Mucosa of stomach (tissue), 1 donor: ENCODE data around the gene CNTN2.
A peak's percentile ranks its signal among the peaks of the same experiment; 100 is the strongest.

ENCODE experiments used
- H3K27me3 ChIP-seq: one replicate; pipeline ENCODE4 v1.7.0; 2013; ENCODE audit warnings: mild to moderate bottlenecking, low read length; ENCODE audit not compliant: control insufficient read depth, insufficient read depth
- H3K36me3 ChIP-seq: one replicate; pipeline ENCODE4 v1.7.0; 2013; ENCODE audit warnings: low read length; ENCODE audit not compliant: control insufficient read depth, insufficient read depth
- H3K4me1 ChIP-seq: one replicate; pipeline ENCODE4 v1.7.0; 2013; ENCODE audit warnings: mild to moderate bottlenecking, low read length; ENCODE audit not compliant: control insufficient read depth, insufficient read depth
- H3K4me3 ChIP-seq: one replicate; pipeline ENCODE4 v1.7.0; 2013; ENCODE audit warnings: low read length
- H3K9ac ChIP-seq: one replicate; pipeline ENCODE4 v1.7.0; 2013; ENCODE audit warnings: mild to moderate bottlenecking, low read length, moderate library complexity
- H3K9me3 ChIP-seq: one replicate; pipeline ENCODE4 v1.7.0; 2013; ENCODE audit warnings: mild to moderate bottlenecking, low read length, moderate library complexity; ENCODE audit not compliant: control insufficient read depth
- donor health status: Pancreatic carcinoma.

CNTN2 gene

DNA sequence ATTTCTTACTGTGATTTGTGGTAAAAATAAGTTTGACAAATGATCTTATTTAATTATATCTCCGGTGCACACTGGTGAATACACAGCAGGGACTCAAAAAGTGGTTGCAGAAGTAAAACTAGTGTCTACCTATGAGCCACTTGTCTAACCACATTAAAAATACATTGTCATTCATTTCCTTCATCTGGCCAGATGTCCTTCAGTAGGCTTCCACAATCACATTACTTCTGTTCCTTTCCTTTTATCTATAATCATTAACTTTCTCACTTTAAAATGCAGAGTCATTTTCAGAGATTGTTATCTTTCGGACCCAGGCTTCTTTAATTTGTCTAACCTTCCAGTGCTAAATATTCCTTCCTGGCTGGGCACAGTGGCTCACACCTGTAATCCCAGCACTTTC lies 75.7 kb downstream of the CNTN2 start:
- H3K36me3 ChIP-seq, result no peaks in the 10 kb centered on the region
- H3K9me3 ChIP-seq, result no peaks in the 10 kb centered on the region
- no peaks in the 10 kb centered on the region for H3K27me3 ChIP-seq
- peaks cover 16% of the 10 kb centered on the region for H3K4me1 ChIP-seq
- no peak overlapping the region for H3K9ac ChIP-seq
- H3K4me3 ChIP-seq, result no peak overlapping the region

DNA sequence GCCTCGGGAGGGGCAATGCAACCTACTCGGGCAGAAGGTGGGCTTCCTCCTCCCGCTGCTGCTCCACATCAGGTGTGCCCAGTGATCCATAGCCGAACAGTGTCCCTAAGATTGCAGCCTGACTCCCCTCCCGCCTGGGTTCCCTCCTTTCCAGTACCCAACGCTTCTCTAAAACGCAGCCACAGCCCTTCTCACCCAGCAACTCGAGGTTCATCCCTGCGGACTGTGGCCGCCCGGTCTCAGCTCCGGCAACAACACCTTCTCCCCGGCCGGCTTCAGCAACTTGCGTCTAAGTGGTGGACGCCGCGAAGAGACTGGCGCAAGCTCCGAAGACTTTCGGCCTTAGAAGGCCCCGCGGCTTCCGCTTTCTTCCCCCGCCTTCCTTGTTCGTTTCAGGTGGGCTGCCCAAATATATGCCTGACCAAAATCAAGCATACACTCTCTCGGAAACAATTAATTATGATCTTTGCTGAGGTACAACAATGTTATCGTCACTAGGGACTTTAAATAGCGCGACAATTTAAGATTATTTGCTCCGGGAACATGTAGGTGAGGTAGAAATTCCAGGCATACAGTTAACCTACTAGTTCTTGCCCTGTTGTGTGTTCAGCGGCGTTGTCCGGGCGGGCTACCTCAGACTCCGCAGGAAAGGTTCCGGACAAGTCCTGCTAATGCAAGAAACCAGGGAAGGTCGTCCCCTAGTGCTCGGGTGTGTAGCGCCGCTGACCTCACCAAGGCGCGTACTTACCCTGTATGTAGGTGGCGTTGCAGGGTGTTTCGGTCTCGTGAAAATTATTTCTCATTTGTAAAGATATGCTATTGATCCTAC lies 78.9 kb downstream of the CNTN2 start, which contains the start of gene RBBP5:
RBBP5 (minus strand) TSS at position 319 of the 829 bp plus-strand sequence; CDS start at position 214, 105 bp downstream.
- H3K4me1 ChIP-seq, result peaks cover 16% of the 10 kb centered on the region
- peak within 1 kb of the TSS; percentile 96 for H3K4me3 ChIP-seq
- no peaks in the 10 kb centered on the region for H3K36me3 ChIP-seq
- no peaks in the 10 kb centered on the region for H3K27me3 ChIP-seq
- peak within 1 kb of the TSS; percentile 95 for H3K9ac ChIP-seq
- H3K9me3 ChIP-seq, result no peaks in the 10 kb centered on the region

DNA sequence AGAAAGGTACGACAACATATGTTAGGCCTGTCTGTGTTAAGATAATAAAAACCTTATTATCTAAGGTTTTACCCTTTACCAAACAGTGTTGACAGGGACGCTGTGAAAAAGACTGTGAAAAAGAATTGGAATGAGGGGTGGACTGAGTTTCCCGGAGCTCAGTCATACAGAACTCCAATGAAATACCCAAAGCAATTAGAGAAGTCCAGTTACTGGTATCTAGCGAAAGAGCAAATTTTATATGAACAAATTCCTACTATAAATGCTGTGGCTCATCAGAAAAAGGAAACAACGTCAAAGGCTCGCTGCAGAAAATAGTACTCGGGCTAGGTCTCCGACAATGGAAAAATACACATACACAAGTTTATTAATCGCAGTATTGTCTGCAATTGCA lies 79.5 kb downstream of the CNTN2 start:
- Histone ChIP-seq H3K4me1 (peaks cover 16% of the 10 kb centered on the region), H3K9me3 (no peaks in the 10 kb centered on the region), H3K4me3 (peak overlapping the region; percentile 96), H3K27me3 (no peaks in the 10 kb centered on the region), H3K9ac (peak overlapping the region; percentile 95), H3K36me3 (no peaks in the 10 kb centered on the region)

DNA sequence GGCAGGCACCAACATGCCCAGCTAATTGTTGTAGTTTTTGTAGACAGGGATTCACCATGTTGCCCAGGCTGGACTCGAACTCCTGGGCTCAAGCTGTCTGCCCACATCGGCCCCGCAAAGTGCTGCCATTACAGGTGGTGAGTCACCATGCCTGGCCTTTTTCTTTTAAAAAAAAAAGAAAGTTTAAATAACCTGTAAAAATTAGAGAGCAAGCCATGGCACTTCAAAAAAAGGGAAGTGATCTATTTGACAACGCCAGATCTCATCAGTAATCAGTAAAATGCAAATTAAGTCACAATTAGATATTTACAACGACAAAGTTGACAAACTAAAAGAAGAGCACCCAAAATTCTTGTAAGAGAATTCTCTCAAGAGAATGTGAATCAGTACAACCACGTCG lies 81.7 kb downstream of the CNTN2 start:
- peaks cover 16% of the 10 kb centered on the region for H3K4me1 ChIP-seq
- H3K9me3 ChIP-seq, result no peaks in the 10 kb centered on the region
- no peak overlapping the region for H3K9ac ChIP-seq
- H3K36me3 ChIP-seq, result no peaks in the 10 kb centered on the region
- H3K4me3 ChIP-seq, result no peak overlapping the region
- H3K27me3 ChIP-seq, result no peaks in the 10 kb centered on the region

DNA sequence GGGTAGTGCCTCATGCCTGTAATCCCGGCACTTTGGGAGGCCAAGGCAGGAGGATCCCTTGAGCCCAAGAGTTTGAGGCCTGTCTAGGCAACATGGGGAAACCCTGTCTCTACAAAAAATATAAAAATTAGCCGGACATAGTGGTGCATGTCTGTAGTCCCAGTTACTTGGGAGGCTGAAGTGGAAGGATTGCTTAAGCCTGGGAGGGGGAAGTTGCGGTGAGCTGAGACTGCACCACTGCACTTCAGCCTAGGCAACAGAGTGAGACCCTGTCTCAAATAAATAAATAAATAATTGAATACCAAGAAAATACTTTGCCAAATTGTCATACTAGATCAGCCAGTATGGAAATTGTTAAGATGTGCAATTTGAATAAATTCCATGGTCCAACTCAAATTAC lies 84.6 kb downstream of the CNTN2 start:
- H3K9me3 ChIP-seq, result no peaks in the 10 kb centered on the region
- H3K27me3 ChIP-seq, result no peaks in the 10 kb centered on the region
- H3K9ac ChIP-seq, result no peak overlapping the region
- peaks cover 4% of the 10 kb centered on the region for H3K4me1 ChIP-seq
- no peak overlapping the region for H3K4me3 ChIP-seq
- H3K36me3 ChIP-seq, result no peaks in the 10 kb centered on the region
